ENCODE measurements around the gene CDK11B.

Gene CDK11B

GRCh38 chr1:1627261-1627828, 31.5 kb downstream of the CDK11B start:
- H3K27ac ChIP-seq (ENCODE audit: low read depth, low read length): no peak overlapping the region
- TF ChIP-seq EZH2phosphoT487 (IDR thresholded peaks at IDR 0.05; ENCODE audit: borderline replicate concordance, low read length) (no peak), CTCF (IDR thresholded peaks at IDR 0.05; ENCODE audit: low read depth, low read length, poor library complexity, severe bottlenecking) (no peak)
- H3K4me2 ChIP-seq (ENCODE audit: low read length): no peak overlapping the region
- no peaks in the 10 kb centered on the region for H3K27me3 ChIP-seq (ENCODE audit: control insufficient read depth, low read length)
- no peak overlapping the region for H3K4me3 ChIP-seq (ENCODE audit: low read length)
- H3K9me3 ChIP-seq (ENCODE audit: control insufficient read depth, insufficient read depth, low read length): no peaks in the 10 kb centered on the region
- no peaks in the 10 kb centered on the region for H3K79me2 ChIP-seq (ENCODE audit: control insufficient read depth, low read length)
- no peaks in the 10 kb centered on the region for H4K20me1 ChIP-seq (ENCODE audit: control insufficient read depth, insufficient read depth, low read depth, low read length)
- H3F3A ChIP-seq (ENCODE audit: control insufficient read depth, insufficient read depth): no peaks in the 10 kb centered on the region
- peaks cover 20% of the 10 kb centered on the region for H3K4me1 ChIP-seq (ENCODE audit: control insufficient read depth, low read length)
- H3K36me3 ChIP-seq (ENCODE audit: control insufficient read depth, low read length): no peaks in the 10 kb centered on the region
- no peaks in the 10 kb centered on the region for H3K9me2 ChIP-seq (replicated peaks; ENCODE audit: control insufficient read depth, low read length)

- Histone ChIP-seq H3K9me2 (replicated peaks; ENCODE audit: control insufficient read depth, low read length) (no peaks in the 10 kb centered on the region), H3K4me1 (ENCODE audit: control insufficient read depth, low read length) (peaks cover 20% of the 10 kb centered on the region), H3K36me3 (ENCODE audit: control insufficient read depth, low read length) (no peaks in the 10 kb centered on the region), H3K4me2 (ENCODE audit: low read length) (no peak overlapping the region), H4K20me1 (ENCODE audit: control insufficient read depth, insufficient read depth, low read depth, low read length) (no peaks in the 10 kb centered on the region), H3K4me3 (ENCODE audit: low read length) (no peak overlapping the region), H3K27me3 (ENCODE audit: control insufficient read depth, low read length) (no peaks in the 10 kb centered on the region), H3K79me2 (ENCODE audit: control insufficient read depth, low read length) (no peaks in the 10 kb centered on the region), H3K9me3 (ENCODE audit: control insufficient read depth, insufficient read depth, low read length) (no peaks in the 10 kb centered on the region), H3K27ac (ENCODE audit: low read depth, low read length) (no peak overlapping the region), H3F3A (ENCODE audit: control insufficient read depth, insufficient read depth) (no peaks in the 10 kb centered on the region)
- TF ChIP-seq EZH2phosphoT487 (IDR thresholded peaks at IDR 0.05; ENCODE audit: borderline replicate concordance, low read length) (no peak), CTCF (IDR thresholded peaks at IDR 0.05; ENCODE audit: low read depth, low read length, poor library complexity, severe bottlenecking) (no peak)
These were observed 32.3 kb downstream of the CDK11B start for GRCh38 chr1:1626207-1627141.

- no peak overlapping the region for H3K27ac ChIP-seq (ENCODE audit: low read depth, low read length)
- H3K9me3 ChIP-seq (ENCODE audit: control insufficient read depth, insufficient read depth, low read length): no peaks in the 10 kb centered on the region
- no peaks in the 10 kb centered on the region for H4K20me1 ChIP-seq (ENCODE audit: control insufficient read depth, insufficient read depth, low read depth, low read length)
These were observed 33.0 kb downstream of the CDK11B start for GRCh38 chr1:1625824-1626206.

More at GRCh38 chr1:1625824-1626206, 33.0 kb downstream of the CDK11B start:
- no peaks in the 10 kb centered on the region for H3K9me2 ChIP-seq (replicated peaks; ENCODE audit: control insufficient read depth, low read length)
- H3K27me3 ChIP-seq (ENCODE audit: control insufficient read depth, low read length): no peaks in the 10 kb centered on the region
- H3K4me2 ChIP-seq (ENCODE audit: low read length): no peak overlapping the region
- H3K36me3 ChIP-seq (ENCODE audit: control insufficient read depth, low read length): no peaks in the 10 kb centered on the region
- H3K79me2 ChIP-seq (ENCODE audit: control insufficient read depth, low read length): no peaks in the 10 kb centered on the region
- no peak overlapping the region for H3K4me3 ChIP-seq (ENCODE audit: low read length)
- peaks cover 20% of the 10 kb centered on the region for H3K4me1 ChIP-seq (ENCODE audit: control insufficient read depth, low read length)
- TF ChIP-seq CTCF (IDR thresholded peaks at IDR 0.05; ENCODE audit: low read depth, low read length, poor library complexity, severe bottlenecking): no peak
- no peak for TF ChIP-seq EZH2phosphoT487 (IDR thresholded peaks at IDR 0.05; ENCODE audit: borderline replicate concordance, low read length)
- no peaks in the 10 kb centered on the region for H3F3A ChIP-seq (ENCODE audit: control insufficient read depth, insufficient read depth)

Data from DOHH2 (cell line).